NCI-H510A (cell line): ENCODE data around the gene FAM131A.
A peak's percentile ranks its signal among the peaks of the same experiment; 100 is the strongest.

Source experiments
- DNase-seq: peaks from one replicate; lab custom pipeline; 2025; lab: John Stamatoyannopoulos, UW

Gene FAM131A

DNA sequence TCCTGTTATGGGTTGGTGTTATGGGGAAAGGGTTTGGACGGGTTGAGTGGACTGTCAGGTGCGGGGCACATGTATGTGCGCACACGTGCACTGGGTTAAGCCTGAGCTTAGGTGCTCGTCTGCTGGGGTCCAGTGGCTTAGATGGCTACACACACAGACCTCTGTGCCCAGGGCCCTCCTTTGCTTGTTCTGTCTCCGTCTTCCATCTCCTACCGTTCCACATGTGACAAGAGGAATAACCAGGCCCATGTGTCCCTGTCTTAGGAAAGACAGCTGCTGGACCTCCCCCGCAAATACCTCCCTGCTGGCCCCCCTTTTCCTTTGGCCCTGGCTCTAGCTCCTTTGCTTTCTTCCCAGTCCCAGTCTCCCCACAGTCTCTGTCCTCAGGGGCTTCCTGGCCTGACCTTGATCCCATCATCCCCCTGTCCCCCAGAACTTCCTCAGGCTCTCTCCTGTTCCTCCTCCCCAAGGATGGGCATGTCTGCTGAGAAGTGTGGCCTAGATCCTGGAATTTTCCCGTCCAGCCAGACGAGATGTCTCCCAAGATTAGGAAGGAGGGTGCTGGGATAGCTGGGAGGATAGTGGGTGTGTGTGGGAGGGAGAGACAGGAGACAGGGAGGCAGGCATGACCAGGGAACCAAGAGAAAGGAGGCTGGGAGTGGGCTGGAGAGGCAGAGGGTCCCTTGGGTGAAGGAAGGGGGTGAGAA is 41.4 kb downstream of the FAM131A start:
- DNase-seq = no peak

DNA sequence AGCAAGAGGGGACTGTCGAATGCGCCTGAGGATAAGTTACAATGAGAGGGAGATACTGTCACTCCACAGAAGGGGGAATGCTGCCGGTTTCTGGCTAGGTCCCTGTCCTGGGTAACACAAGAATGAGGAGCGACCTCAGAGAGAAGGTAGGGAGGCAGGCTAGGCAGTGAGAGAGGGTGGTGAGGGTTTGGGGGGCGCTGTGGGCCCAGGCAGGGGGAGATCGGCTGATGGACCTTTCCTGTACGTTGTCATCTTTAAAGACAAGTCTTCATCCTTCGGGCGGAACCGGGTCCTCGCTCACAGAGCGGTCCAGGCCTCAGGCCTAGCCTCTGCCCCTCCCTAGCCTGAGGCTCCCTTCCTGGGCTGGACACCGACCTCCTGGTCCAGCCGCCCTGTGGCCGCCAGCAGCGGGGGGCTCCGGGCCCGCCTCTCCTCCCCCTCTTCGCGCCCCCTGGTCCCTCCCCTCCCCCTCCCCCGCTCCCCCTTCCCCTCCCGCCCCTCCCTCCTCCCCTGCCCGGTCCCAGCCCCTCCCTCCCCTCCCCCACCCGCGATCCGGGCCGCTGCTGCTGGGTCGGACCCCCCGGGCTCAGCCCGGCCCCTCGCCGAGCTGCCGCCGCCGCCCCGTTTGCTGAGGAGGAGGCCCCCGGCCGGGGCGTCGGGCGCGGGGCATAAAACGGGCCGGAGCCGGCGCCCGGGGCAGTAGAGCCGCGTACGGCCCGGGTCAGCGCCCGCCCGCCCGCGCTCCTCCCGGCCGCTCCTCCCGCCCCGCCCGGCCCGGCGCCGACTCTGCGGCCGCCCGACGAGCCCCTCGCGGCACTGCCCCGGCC is 42.2 kb downstream of the FAM131A start, which contains the start of gene CHRD:
TSS of gene CHRD (plus strand) at position 697 of the 827 bp plus-strand sequence. CDS start 265 bp downstream, outside the sequence.
- no peak for DNase-seq

DNA sequence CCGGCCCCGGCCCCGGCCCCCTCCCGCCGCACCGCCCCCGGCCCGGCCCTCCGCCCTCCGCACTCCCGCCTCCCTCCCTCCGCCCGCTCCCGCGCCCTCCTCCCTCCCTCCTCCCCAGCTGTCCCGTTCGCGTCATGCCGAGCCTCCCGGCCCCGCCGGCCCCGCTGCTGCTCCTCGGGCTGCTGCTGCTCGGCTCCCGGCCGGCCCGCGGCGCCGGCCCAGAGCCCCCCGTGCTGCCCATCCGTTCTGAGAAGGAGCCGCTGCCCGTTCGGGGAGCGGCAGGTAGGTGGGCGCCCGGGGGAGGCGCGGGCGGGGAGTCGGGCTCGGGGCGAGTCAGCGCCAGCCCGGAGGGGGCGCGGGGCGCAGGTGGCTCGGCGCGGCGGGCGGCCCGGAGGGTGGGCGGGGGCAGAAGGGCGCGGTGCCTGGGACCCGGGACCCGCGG is 42.8 kb downstream of the FAM131A start:
- DNase-seq = peak; percentile 36

DNA sequence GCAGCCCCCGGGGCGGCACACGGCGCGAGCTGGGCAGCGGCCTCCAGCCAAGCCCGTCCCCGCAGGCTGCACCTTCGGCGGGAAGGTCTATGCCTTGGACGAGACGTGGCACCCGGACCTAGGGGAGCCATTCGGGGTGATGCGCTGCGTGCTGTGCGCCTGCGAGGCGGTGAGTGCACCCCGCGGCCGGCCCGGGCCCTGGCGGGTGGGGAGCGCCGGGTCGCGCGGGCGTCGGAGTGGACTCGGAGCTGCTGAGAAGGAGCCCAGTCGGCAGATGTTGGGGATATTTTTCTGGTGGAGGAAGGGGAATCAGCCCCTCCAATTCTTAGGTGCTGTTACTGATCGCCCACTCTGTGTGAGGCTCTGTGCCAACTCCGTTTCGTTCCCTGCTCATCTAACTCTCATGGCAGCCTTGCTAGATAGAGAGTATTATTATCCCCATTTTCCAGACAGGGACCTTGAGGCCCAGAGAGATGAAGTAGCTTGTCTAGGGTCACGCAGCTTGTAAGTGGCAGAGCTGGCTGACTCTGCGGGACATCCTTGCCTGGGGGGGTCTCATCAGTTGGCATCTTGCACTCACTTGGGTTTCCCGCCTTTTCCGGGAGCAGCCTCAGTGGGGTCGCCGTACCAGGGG is 43.3 kb downstream of the FAM131A start:
- no peak for DNase-seq

DNA sequence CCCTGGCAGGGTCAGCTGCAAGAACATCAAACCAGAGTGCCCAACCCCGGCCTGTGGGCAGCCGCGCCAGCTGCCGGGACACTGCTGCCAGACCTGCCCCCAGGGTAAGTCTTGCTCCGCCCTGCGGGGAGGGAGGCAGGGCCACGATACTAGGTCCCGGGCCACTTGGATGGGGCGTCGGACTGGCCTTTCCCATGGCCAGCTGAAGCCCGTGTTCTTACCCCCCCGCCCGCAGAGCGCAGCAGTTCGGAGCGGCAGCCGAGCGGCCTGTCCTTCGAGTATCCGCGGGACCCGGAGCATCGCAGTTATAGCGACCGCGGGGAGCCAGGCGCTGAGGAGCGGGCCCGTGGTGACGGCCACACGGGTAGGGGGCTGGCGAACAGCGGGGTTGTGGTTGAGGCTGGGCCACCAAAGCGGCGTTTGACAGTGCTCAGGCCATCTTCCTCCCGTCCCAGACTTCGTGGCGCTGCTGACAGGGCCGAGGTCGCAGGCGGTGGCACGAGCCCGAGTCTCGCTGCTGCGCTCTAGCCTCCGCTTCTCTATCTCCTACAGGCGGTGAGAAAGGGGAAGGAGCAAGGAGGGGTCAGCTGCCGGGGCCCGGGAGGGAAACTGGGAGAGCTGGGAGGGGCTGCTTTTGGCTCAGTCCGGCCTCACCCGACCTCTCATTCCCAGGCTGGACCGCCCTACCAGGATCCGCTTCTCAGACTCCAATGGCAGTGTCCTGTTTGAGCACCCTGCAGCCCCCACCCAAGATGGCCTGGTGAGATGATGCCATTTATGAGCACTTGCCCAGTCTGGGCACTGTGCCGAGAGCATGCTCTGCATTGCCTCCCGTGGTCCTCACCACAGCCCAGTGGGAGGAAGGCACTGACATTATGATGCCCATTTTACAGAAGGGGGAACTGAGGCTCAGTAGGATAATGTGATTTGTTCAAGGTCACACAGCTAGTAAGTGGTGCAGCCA is 44.1 kb downstream of the FAM131A start:
- DNase-seq = no peak

DNA sequence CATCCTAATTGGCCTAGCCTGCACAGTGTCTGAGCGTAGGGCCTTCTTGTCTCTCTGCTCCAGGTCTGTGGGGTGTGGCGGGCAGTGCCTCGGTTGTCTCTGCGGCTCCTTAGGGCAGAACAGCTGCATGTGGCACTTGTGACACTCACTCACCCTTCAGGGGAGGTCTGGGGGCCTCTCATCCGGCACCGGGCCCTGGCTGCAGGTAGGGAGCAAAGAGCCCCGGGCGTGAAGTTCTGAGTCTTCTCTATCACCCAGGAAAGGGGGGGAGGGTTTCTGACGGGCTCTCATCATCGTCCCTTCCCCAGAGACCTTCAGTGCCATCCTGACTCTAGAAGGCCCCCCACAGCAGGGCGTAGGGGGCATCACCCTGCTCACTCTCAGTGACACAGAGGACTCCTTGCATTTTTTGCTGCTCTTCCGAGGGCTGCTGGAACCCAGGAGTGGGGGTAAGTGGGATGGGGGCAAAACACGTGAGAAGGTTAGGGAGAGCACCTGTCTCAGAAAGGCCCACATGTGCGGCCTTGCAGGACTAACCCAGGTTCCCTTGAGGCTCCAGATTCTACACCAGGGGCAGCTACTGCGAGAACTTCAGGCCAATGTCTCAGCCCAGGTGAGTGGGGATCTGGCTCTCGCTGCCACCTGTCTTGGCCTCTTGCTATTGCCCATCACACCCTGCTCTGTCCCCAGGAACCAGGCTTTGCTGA is 45.1 kb downstream of the FAM131A start:
- DNase-seq = no peak

DNA sequence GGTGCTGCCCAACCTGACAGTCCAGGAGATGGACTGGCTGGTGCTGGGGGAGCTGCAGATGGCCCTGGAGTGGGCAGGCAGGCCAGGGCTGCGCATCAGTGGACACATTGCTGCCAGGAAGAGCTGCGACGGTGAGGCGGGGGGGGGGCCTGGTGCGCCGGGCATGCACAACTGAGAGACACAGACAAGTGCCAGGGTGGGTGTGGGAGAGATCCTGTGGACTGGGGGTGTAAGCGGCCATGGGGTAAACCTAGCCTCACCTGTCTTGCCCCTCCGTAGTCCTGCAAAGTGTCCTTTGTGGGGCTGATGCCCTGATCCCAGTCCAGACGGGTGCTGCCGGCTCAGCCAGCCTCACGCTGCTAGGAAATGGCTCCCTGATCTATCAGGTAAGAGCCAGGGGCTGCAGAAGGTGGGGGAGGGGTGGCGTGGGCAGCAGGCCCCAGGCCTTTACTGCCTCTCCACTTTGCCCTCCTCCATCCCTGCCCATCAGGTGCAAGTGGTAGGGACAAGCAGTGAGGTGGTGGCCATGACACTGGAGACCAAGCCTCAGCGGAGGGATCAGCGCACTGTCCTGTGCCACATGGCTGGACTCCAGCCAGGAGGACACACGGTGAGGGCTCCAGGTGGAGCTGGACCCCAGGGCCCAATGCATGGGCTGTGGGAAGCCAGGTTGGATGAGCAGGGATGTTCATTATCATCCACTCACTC is 45.8 kb downstream of the FAM131A start:
- DNase-seq = no peak

DNA sequence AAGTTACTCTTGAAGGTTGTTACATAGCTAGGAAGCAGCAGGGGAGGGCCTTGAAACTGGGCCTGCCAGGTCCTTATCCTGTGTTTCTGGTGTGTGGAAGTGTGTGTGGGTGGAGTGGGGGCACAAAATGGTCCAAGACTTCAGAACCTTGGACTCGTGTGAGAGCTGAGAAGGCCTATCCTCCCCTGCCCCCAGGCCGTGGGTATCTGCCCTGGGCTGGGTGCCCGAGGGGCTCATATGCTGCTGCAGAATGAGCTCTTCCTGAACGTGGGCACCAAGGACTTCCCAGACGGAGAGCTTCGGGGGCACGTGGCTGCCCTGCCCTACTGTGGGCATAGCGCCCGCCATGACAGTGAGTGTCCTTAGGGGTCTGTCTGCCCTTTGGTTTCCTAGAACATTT is 46.9 kb downstream of the FAM131A start:
- DNase-seq = no peak

DNA sequence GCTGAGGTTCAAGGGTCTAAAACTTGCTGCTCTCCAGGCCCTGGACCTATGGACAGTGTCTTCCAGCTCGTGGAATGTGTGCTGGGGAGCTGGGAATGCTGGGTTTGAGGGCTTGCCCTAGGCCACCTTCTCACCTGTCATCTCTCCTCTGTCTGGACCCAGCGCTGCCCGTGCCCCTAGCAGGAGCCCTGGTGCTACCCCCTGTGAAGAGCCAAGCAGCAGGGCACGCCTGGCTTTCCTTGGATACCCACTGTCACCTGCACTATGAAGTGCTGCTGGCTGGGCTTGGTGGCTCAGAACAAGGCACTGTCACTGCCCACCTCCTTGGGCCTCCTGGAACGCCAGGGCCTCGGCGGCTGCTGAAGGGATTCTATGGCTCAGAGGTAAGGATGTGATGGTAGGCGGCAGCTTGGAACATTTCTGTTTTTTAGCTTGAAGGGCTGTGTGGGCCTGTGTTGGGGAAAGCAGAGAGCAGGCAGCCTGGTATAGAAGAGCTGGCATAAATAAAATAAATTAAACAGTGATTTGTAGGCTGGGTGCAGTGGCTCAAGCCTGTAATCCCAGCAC is 47.5 kb downstream of the FAM131A start:
- no peak for DNase-seq

DNA sequence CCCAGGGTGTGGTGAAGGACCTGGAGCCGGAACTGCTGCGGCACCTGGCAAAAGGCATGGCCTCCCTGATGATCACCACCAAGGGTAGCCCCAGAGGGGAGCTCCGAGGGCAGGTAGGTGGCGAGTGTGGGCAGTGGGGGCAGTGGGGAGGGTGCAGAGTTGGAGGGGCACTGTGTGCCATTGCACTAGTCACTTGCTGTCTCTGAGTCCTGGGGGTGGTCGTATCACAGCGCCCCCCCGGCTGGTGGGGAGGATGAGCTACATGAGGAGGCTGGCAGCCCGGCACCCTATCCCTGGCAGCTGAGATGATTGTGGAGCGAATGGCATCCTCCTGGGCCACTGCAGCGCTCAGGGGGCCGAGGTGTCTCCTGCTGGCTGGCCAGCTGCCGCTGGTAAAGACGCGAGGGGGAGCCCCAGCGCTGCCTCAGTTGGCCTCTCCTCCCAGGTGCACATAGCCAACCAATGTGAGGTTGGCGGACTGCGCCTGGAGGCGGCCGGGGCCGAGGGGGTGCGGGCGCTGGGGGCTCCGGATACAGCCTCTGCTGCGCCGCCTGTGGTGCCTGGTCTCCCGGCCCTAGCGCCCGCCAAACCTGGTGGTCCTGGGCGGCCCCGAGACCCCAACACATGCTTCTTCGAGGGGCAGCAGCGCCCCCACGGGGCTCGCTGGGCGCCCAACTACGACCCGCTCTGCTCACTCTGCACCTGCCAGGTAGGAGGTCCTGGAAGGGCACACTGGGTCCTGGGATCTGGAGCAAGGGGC is 48.8 kb downstream of the FAM131A start:
- no peak for DNase-seq

DNA sequence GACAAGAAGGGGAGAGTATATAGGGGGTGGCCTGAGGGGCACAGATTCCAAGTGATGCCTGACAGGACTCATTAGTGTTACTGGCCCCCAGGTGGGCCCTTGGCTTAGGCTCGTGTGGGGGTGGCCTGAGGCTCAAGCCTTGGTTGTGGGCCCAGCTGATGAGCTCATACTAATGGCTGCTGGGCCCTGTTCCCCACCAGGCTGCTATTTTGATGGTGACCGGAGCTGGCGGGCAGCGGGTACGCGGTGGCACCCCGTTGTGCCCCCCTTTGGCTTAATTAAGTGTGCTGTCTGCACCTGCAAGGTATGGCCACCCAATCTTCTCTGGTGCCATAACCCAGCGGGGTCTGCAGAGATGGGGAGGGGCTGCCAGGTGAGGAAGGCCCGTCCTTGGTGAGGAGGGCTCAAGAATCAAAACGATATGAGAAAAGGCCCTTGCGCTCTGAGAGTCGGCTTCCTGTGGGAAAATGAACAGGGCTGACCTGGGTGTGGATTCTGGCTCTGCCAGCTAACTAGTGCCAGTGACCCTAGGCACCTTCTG is 49.8 kb downstream of the FAM131A start:
- no peak for DNase-seq

DNA sequence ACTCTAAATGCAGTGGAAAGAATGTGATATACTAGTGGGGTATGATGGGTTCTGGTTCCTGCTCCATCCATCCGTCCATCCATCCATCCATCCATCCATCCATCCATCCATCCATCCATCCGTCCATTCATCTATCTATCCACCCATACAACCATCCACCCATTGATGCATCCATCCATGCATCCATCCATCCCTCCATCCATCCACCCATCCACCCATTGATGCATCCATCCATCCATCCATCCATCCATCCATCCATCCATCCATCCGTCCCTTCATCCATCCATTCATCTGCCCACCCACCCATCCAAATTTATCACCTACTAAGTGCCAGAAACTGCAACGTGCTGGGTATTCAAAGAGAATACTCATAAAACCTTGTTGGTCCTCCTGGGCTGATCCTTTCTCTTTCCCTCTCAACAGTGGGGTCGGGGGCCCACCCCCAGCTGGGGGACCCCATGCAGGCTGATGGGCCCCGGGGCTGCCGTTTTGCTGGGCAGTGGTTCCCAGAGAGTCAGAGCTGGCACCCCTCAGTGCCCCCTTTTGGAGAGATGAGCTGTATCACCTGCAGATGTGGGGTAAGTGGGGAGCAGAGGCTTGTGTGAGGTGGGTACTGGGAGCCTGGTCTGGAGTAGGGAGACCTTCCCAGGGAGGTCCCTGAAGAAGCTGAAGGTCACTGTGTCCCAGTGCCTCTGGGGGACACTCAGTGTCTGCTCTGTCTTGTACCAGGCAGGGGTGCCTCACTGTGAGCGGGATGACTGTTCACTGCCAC is 51.0 kb downstream of the FAM131A start:
- DNase-seq = no peak

DNA sequence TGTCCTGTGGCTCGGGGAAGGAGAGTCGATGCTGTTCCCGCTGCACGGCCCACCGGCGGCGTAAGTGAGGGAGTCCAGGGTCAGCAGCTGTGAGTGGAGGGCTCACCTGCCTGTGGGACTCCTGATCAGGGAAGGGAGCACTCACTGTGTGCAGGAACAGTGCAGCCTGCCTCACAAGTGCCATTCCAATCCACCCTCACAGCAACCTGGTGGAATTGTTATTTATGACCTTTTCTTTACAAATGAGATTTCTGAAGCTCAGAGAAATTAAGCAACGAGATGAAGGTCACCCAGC is 51.5 kb downstream of the FAM131A start:
- no peak for DNase-seq

DNA sequence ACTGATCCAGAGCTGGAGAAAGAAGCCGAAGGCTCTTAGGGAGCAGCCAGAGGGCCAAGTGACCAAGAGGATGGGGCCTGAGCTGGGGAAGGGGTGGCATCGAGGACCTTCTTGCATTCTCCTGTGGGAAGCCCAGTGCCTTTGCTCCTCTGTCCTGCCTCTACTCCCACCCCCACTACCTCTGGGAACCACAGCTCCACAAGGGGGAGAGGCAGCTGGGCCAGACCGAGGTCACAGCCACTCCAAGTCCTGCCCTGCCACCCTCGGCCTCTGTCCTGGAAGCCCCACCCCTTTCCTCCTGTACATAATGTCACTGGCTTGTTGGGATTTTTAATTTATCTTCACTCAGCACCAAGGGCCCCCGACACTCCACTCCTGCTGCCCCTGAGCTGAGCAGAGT is 52.0 kb downstream of the FAM131A start:
- DNase-seq = no peak

DNA sequence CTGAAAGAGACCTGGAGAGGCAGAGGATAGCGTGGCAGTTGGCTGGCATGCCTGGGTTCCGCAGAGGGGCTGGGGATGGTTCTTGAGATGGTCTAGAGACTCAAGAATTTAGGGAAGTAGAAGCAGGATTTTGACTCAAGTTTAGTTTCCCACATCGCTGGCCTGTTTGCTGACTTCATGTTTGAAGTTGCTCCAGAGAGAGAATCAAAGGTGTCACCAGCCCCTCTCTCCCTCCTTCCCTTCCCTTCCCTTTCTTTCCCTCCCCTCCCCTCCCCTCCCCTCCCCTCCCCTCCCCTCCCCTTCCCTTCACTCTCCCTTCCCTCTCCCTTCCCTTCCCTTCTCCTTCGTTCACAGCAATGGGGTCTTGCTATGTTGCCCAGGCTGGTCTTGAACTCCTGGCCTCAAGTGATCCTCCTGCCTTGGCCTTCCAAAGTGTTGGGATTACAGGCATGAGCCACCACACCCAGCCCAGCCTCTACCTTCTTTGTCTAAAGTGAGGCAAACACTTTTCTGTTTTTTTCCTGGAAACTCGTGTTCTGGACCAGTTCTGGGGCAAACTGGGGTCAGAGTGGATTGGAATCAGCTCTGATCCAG is 52.6 kb downstream of the FAM131A start:
- DNase-seq = no peak

DNA sequence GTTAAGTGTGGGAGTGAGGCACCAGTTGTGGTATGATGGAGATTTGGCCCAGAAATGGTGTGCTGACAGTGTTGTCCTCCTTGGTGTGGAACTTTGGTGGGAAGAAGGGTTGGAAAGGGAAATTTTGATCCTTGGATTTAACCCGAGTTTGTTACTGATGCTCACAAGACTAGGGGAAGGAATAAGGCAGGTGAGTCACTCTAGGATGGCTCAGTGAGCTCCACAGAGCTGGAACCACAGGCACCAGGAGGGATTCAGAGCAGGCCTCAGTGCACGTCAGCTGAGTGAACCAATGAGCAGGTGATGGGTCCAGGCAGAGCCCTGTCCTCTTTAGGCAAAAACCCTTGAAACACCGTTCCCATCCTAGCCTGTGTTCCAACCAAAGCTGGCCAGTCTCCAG is 53.9 kb downstream of the FAM131A start:
- no peak for DNase-seq

DNA sequence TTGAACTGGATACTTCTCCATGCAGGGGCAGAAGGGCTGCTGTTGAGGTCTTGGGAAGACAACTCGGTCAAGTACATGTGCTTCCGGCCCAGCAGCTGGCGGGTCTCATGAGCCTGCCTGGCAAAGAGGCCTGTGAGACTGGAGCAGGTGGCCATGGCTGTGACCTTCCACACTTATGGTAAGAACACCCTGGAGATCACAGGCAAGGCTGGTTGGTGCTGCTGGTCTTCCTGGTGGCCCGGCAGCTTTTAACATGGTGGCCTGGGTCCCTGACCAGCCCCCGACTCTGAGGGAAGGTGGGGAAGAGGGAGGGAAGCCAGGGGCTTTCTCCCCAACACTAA is 57.9 kb downstream of the FAM131A start:
- DNase-seq = peak; percentile 42
